Liver (tissue), 9 donors: ENCODE measurements around the gene DHRSX. TPM values are rescaled to one million over a fixed set of nuclear protein-coding genes. Genes with fewer than 3 reads are reported as not detected.

Experiments used
- DNase-seq: peaks from one replicate; pipeline ENCODE4 v3.0.0-alpha.2; 2017; ENCODE audit warnings: low spot score
- H3K27ac ChIP-seq, 2 donors: one replicate each; pipeline ENCODE4 v1.7.0; 2013; ENCODE audit warnings: inconsistent platforms in 2 of 2, low read length in 2 of 2, control low read depth in 1 of 2, low read depth in 1 of 2, mild to moderate bottlenecking in 1 of 2
- H3K27me3 ChIP-seq, 4 donors: one replicate each; pipeline versions ENCODE4 v1.6.1 to v1.7.0; 2013; ENCODE audit warnings: low read length in 3 of 4, inconsistent platforms in 1 of 4, mild to moderate bottlenecking in 1 of 4, moderate library complexity in 1 of 4; ENCODE audit not compliant: control insufficient read depth in 4 of 4, insufficient read depth in 4 of 4
- H3K36me3 ChIP-seq, 4 donors: one replicate each; pipeline versions ENCODE4 v1.6.1 to v1.7.0; 2013; ENCODE audit warnings: low read length in 3 of 4, mild to moderate bottlenecking in 3 of 4, low read depth in 1 of 4, moderate library complexity in 1 of 4; ENCODE audit not compliant: control insufficient read depth in 4 of 4, insufficient read depth in 3 of 4
- H3K4me1 ChIP-seq, 4 donors: one replicate each; pipeline versions ENCODE4 v1.6.1 to v1.7.0; 2013; ENCODE audit warnings: low read length in 3 of 4, mild to moderate bottlenecking in 3 of 4, moderate library complexity in 1 of 4; ENCODE audit not compliant: control insufficient read depth in 4 of 4, insufficient read depth in 4 of 4
- H3K4me3 ChIP-seq, 3 donors: one replicate each; pipeline versions ENCODE4 v1.6.1 to v1.7.0; 2013; ENCODE audit warnings: low read length in 3 of 3, control low read depth in 1 of 3, low read depth in 1 of 3, mild to moderate bottlenecking in 1 of 3
- H3K9ac ChIP-seq, 2 donors: one replicate each; pipeline ENCODE4 v1.7.0; 2013; ENCODE audit warnings: low read length in 2 of 2, mild to moderate bottlenecking in 2 of 2, moderate library complexity in 2 of 2, control low read depth in 1 of 2, low read depth in 1 of 2
- H3K9me3 ChIP-seq, 4 donors: one replicate each; pipeline versions ENCODE4 v1.6.1 to v1.7.0; 2013; ENCODE audit warnings: low read length in 3 of 4; ENCODE audit not compliant: control insufficient read depth in 4 of 4
- EGR1 ChIP-seq, 2 donors: IDR thresholded peaks; 2 replicates each; pipeline ENCODE4 v1.6.1; 2016 to 2018; ENCODE audit warnings: antibody characterized with exemption in 2 of 2, low read depth in 2 of 2
- FOXA1 ChIP-seq: IDR thresholded peaks from 2 replicates; pipeline ENCODE4 v1.6.1; 2016; ENCODE audit warnings: antibody characterized with exemption
- FOXA2 ChIP-seq: IDR thresholded peaks from 2 replicates; pipeline ENCODE4 v1.6.1; 2016; ENCODE audit warnings: antibody characterized with exemption
- GABPA ChIP-seq, 2 donors: IDR thresholded peaks in 1 of 2; conservative IDR thresholded peaks in 1 of 2; 2 replicates each; pipeline ENCODE4 v1.6.1; 2016; ENCODE audit warnings: antibody characterized with exemption in 2 of 2, mild to moderate bottlenecking in 1 of 2, moderate library complexity in 1 of 2
- HNF4A ChIP-seq, 2 donors: conservative IDR thresholded peaks; 2 replicates each; pipeline ENCODE4 v1.6.1; 2016; ENCODE audit warnings: antibody characterized with exemption in 2 of 2, mild to moderate bottlenecking in 2 of 2
- HNF4G ChIP-seq: IDR thresholded peaks from 2 replicates; pipeline ENCODE4 v1.6.1; 2016; ENCODE audit warnings: antibody characterized with exemption
- JUND ChIP-seq, 2 donors: IDR thresholded peaks; 2 replicates each; pipeline ENCODE4 v1.6.1; 2016; ENCODE audit warnings: antibody characterized with exemption in 2 of 2
- NR2F2 ChIP-seq: IDR thresholded peaks from 2 replicates; pipeline ENCODE4 v1.6.1; 2016; ENCODE audit warnings: antibody characterized with exemption
- RAD21 ChIP-seq, 2 donors: IDR thresholded peaks; 2 replicates each; pipeline ENCODE4 v1.6.1; 2016; ENCODE audit warnings: antibody characterized with exemption in 2 of 2, mild to moderate bottlenecking in 2 of 2
- RXRA ChIP-seq, 2 donors: IDR thresholded peaks; 2 replicates each; pipeline ENCODE4 v1.6.1; 2017 to 2018; ENCODE audit warnings: antibody characterized with exemption in 2 of 2, mild to moderate bottlenecking in 1 of 2
- SP1 ChIP-seq: IDR thresholded peaks from 2 replicates; pipeline ENCODE4 v1.6.1; 2018; ENCODE audit warnings: antibody characterized with exemption, mild to moderate bottlenecking
- TAF1 ChIP-seq: conservative IDR thresholded peaks from 2 replicates; pipeline ENCODE4 v1.6.1; 2016; ENCODE audit warnings: antibody characterized with exemption, mild to moderate bottlenecking
- YY1 ChIP-seq: IDR thresholded peaks from 2 replicates; pipeline ENCODE4 v1.6.1; 2016; ENCODE audit warnings: antibody characterized with exemption, mild to moderate bottlenecking
- WGBS: extraction: QIAGEN DNeasy Blood & Tissue Kit; methylation state at CpG from one replicate; pipeline ENCODE4 v1.1.7; 2013; 5-methylcytosine and 5-hydroxymethylcytosine counted together
- polyA plus RNA-seq, 2 donors: library from polyadenylated mRNA; stranded (reverse) in 1 of 2; unstranded in 1 of 2; fragments of 200-250 nt in 1 of 2; fragments of >200 nt in 1 of 2; fragmentation: Nextera tagmentation in 1 of 2; extraction: Ambion mirVana in 1 of 2; gene quantifications; one replicate each; pipeline versions ENCODE4 v1.2.1 to v1.2.3, GENCODE V29; 2013 to 2015
- total RNA-seq, 2 donors: library from RNA; depleted of rRNA; stranded (reverse); fragments of >200 nt; gene quantifications; one replicate each; pipeline ENCODE4 v1.2.3, GENCODE V29; 2014
- TF ChIP-seq, protein P1 (sequence below): fragments of 150-350 bp; IDR thresholded peaks from 2 replicates; pipeline ENCODE4 v1.5.1; 2017; ENCODE audit warnings: improper control_type of control experiment, low read depth, low read length; ENCODE audit not compliant: missing input control
- TF ChIP-seq, protein P2 (sequence below): IDR thresholded peaks from 2 replicates; pipeline ENCODE4 v1.6.1; 2016; ENCODE audit warnings: antibody characterized with exemption
- TF ChIP-seq, protein P3 (sequence below): IDR thresholded peaks from 2 replicates; pipeline ENCODE4 v1.6.1; 2016; ENCODE audit warnings: antibody characterized with exemption
- TF ChIP-seq, protein P4 (sequence below): IDR thresholded peaks from 2 replicates; pipeline ENCODE4 v1.6.1; 2016; ENCODE audit warnings: antibody characterized with exemption, mild to moderate bottlenecking
- TF ChIP-seq, protein P5 (sequence below): IDR thresholded peaks from 2 replicates; pipeline ENCODE4 v1.6.1; 2016; ENCODE audit warnings: antibody characterized with exemption
- donor health status: healthy.
- donor health status: healthy.
- donor health status: healthy.
- donor health status: healthy.
- donor health status: healthy.

The DHRSX gene
- total and polyA plus RNA-seq, 4 donors: 17.2 to 35.2 (median 23.3) TPM

DNA sequence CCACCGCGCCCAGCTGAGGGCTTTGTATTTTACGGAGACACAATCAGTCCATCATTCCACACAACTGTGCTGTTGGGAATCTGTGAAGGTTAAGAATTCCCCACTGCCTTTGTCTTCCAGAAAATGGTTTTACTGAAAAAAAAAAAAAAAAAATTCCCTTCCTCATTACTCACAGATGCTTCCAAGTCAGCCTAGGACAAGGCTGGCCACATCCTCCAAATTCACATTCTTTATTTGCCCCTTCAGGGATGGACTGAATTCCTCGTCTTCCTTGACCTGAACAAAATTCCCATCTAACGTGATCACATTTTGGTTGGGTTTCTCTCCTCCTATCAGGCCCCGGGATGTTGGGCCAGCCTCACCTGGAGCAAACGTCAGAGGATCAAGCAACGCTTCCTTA lies 130.3 kb downstream of the DHRSX start:
- Histone ChIP-seq H3K27ac (no peak overlapping the region), H3K9ac (no peak overlapping the region), H3K27me3 (no peaks in the 10 kb centered on the region), H3K36me3 (peaks cover 0 to 2% (median 0%) of the 10 kb centered on the region in 4 donors), H3K4me1 (peaks cover 0 to 3% (median 0%) of the 10 kb centered on the region in 4 donors), H3K9me3 (no peaks in the 10 kb centered on the region), H3K4me3 (no peak overlapping the region)
- no peak for DNase-seq
- TF ChIP-seq GABPA (IDR thresholded peaks at IDR 0.05 in 1 of 2, conservative IDR thresholded peaks at IDR 0.05 in 1 of 2) (no peak), YY1 (no peak), HNF4G (no peak), FOXA2 (no peak), JUND (IDR thresholded peaks at IDR 0.05) (no peak), EGR1 (IDR thresholded peaks at IDR 0.05; ENCODE audit: low read depth in 2 of 2) (no peak), SP1 (no peak), RXRA (IDR thresholded peaks at IDR 0.05) (no peak), RAD21 (IDR thresholded peaks at IDR 0.05) (no peak), TAF1 (no peak), FOXA1 (no peak), NR2F2 (no peak), HNF4A (conservative IDR thresholded peaks at IDR 0.05) (no peak)
- TF ChIP-seq, protein P1, sequence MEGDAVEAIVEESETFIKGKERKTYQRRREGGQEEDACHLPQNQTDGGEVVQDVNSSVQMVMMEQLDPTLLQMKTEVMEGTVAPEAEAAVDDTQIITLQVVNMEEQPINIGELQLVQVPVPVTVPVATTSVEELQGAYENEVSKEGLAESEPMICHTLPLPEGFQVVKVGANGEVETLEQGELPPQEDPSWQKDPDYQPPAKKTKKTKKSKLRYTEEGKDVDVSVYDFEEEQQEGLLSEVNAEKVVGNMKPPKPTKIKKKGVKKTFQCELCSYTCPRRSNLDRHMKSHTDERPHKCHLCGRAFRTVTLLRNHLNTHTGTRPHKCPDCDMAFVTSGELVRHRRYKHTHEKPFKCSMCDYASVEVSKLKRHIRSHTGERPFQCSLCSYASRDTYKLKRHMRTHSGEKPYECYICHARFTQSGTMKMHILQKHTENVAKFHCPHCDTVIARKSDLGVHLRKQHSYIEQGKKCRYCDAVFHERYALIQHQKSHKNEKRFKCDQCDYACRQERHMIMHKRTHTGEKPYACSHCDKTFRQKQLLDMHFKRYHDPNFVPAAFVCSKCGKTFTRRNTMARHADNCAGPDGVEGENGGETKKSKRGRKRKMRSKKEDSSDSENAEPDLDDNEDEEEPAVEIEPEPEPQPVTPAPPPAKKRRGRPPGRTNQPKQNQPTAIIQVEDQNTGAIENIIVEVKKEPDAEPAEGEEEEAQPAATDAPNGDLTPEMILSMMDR: no peak
- TF ChIP-seq, protein P2, sequence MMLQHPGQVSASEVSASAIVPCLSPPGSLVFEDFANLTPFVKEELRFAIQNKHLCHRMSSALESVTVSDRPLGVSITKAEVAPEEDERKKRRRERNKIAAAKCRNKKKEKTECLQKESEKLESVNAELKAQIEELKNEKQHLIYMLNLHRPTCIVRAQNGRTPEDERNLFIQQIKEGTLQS: no peak
- TF ChIP-seq, protein P3, sequence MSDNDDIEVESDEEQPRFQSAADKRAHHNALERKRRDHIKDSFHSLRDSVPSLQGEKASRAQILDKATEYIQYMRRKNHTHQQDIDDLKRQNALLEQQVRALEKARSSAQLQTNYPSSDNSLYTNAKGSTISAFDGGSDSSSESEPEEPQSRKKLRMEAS: no peak
- TF ChIP-seq, protein P4, sequence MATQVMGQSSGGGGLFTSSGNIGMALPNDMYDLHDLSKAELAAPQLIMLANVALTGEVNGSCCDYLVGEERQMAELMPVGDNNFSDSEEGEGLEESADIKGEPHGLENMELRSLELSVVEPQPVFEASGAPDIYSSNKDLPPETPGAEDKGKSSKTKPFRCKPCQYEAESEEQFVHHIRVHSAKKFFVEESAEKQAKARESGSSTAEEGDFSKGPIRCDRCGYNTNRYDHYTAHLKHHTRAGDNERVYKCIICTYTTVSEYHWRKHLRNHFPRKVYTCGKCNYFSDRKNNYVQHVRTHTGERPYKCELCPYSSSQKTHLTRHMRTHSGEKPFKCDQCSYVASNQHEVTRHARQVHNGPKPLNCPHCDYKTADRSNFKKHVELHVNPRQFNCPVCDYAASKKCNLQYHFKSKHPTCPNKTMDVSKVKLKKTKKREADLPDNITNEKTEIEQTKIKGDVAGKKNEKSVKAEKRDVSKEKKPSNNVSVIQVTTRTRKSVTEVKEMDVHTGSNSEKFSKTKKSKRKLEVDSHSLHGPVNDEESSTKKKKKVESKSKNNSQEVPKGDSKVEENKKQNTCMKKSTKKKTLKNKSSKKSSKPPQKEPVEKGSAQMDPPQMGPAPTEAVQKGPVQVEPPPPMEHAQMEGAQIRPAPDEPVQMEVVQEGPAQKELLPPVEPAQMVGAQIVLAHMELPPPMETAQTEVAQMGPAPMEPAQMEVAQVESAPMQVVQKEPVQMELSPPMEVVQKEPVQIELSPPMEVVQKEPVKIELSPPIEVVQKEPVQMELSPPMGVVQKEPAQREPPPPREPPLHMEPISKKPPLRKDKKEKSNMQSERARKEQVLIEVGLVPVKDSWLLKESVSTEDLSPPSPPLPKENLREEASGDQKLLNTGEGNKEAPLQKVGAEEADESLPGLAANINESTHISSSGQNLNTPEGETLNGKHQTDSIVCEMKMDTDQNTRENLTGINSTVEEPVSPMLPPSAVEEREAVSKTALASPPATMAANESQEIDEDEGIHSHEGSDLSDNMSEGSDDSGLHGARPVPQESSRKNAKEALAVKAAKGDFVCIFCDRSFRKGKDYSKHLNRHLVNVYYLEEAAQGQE: no peak
- TF ChIP-seq, protein P5, sequence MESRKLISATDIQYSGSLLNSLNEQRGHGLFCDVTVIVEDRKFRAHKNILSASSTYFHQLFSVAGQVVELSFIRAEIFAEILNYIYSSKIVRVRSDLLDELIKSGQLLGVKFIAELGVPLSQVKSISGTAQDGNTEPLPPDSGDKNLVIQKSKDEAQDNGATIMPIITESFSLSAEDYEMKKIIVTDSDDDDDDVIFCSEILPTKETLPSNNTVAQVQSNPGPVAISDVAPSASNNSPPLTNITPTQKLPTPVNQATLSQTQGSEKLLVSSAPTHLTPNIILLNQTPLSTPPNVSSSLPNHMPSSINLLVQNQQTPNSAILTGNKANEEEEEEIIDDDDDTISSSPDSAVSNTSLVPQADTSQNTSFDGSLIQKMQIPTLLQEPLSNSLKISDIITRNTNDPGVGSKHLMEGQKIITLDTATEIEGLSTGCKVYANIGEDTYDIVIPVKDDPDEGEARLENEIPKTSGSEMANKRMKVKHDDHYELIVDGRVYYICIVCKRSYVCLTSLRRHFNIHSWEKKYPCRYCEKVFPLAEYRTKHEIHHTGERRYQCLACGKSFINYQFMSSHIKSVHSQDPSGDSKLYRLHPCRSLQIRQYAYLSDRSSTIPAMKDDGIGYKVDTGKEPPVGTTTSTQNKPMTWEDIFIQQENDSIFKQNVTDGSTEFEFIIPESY: no peak
- 98% methylated on average over 8 of the region's 8 CpGs for WGBS
